HepG2 (cell line): ENCODE data around the gene INTS7. TPM values are rescaled to one million over a fixed set of nuclear protein-coding genes. Genes with fewer than 3 reads are reported as not detected.
A peak's percentile ranks its signal among the peaks of the same experiment; 100 is the strongest.

Source experiments
- ASH2L ChIP-seq: fragments of 300-600, 200-600 bp; sonication (generic); IDR thresholded peaks from 2 replicates; pipeline ENCODE4 v1.7.0; 2017; ENCODE audit warnings: low read depth, mild to moderate bottlenecking, moderate library complexity, mixed read lengths, low read length; ENCODE audit not compliant: insufficient read length
- BCL6 ChIP-seq: IDR thresholded peaks from 2 replicates; pipeline ENCODE4 v1.6.1; 2016; ENCODE audit warnings: missing genetic modification reagents, missing compliant biosample characterization
- ETV5 ChIP-seq: IDR thresholded peaks from 2 replicates; pipeline ENCODE4 v1.6.1; 2018; ENCODE audit warnings: missing biosample characterization, missing genetic modification reagents, inconsistent platforms, borderline replicate concordance
- GFI1 ChIP-seq: sonication (generic); formaldehyde crosslinking; IDR thresholded peaks from 2 replicates; pipeline ENCODE4 v1.5.0; 2020; ENCODE audit warnings: missing genetic modification reagents, mild to moderate bottlenecking, borderline replicate concordance
- HOXA3 ChIP-seq: sonication (generic); formaldehyde crosslinking; IDR thresholded peaks from 2 replicates; pipeline ENCODE4 v1.5.0; 2020; ENCODE audit warnings: missing genetic modification reagents
- KDM6A ChIP-seq: IDR thresholded peaks from 2 replicates; pipeline ENCODE4 v1.6.1; 2016; ENCODE audit warnings: low read depth
- MIXL1 ChIP-seq: IDR thresholded peaks from 2 replicates; pipeline ENCODE4 v1.6.1; 2016
- NONO ChIP-seq, 2 experiments: fragments of 450-650 bp in 1 of 2; sonication (generic) in 1 of 2; formaldehyde crosslinking in 1 of 2; IDR thresholded peaks in 1 of 2; conservative IDR thresholded peaks in 1 of 2; 2 replicates each; pipeline versions ENCODE4 v1.6.1 to v1.8.0; 2017 to 2022; ENCODE audit warnings: mild to moderate bottlenecking in 1 of 2, missing genetic modification reagents in 1 of 2, moderate library complexity in 1 of 2
- NR2F2 ChIP-seq: IDR thresholded peaks from 2 replicates; pipeline ENCODE4 v1.6.1; 2012; ENCODE audit warnings: low read depth, inconsistent platforms, borderline replicate concordance
- PHF21A ChIP-seq: sonication (generic); formaldehyde crosslinking; IDR thresholded peaks from 2 replicates; pipeline ENCODE4 v1.5.0; 2020; ENCODE audit warnings: mild to moderate bottlenecking, missing genetic modification reagents
- SAFB2 ChIP-seq: sonication (generic); formaldehyde crosslinking; IDR thresholded peaks from 2 replicates; pipeline ENCODE4 v1.5.1; 2020; ENCODE audit warnings: missing genetic modification reagents, low read depth, mild to moderate bottlenecking, borderline replicate concordance
- SIX1 ChIP-seq: sonication (generic); formaldehyde crosslinking; IDR thresholded peaks from 2 replicates; pipeline ENCODE4 v1.4.0; 2020; ENCODE audit warnings: missing genetic modification reagents, borderline replicate concordance
- SIX4 ChIP-seq: sonication (generic); formaldehyde crosslinking; IDR thresholded peaks from 2 replicates; pipeline ENCODE4 v1.4.0; 2020; ENCODE audit warnings: missing genetic modification reagents
- SP5 ChIP-seq: IDR thresholded peaks from 2 replicates; pipeline ENCODE4 v1.6.1; 2016; ENCODE audit warnings: low read depth, borderline replicate concordance
- TCF7 ChIP-seq: sonication (generic); IDR thresholded peaks from 2 replicates; pipeline ENCODE4 v1.6.1; 2016; ENCODE audit warnings: antibody characterized with exemption, low read depth
- TEAD3 ChIP-seq: optimal IDR thresholded peaks from 2 replicates; pipeline ENCODE3; 2016; ENCODE audit warnings: borderline replicate concordance
- TFAP4 ChIP-seq: sonication (generic); IDR thresholded peaks from 2 replicates; pipeline ENCODE4 v1.6.1; 2016; ENCODE audit warnings: low read depth, borderline replicate concordance
- THAP11 ChIP-seq: IDR thresholded peaks from 2 replicates; pipeline ENCODE4 v1.6.1; 2016; ENCODE audit warnings: missing biosample characterization, missing genetic modification reagents
- ZNF263 ChIP-seq: sonication (generic); formaldehyde crosslinking; IDR thresholded peaks from 2 replicates; pipeline ENCODE4 v1.4.0; 2020; ENCODE audit warnings: missing genetic modification reagents
- ZNF282 ChIP-seq: fragments of 450-650 bp; IDR thresholded peaks from 2 replicates; pipeline ENCODE4 v1.6.1; 2018; ENCODE audit not compliant: partially characterized antibody
- ZNF292 ChIP-seq: sonication (generic); formaldehyde crosslinking; IDR thresholded peaks from 2 replicates; pipeline ENCODE4 v1.8.1; 2022; ENCODE audit warnings: mild to moderate bottlenecking, low read depth, missing genetic modification reagents, borderline replicate concordance
- ZNF296 ChIP-seq: sonication (generic); formaldehyde crosslinking; conservative IDR thresholded peaks from 2 replicates; pipeline ENCODE4 v1.5.0; 2020; ENCODE audit warnings: mild to moderate bottlenecking, missing genetic modification reagents
- ZNF331 ChIP-seq: sonication (generic); formaldehyde crosslinking; IDR thresholded peaks from 2 replicates; pipeline ENCODE4 v1.4.0; 2020; ENCODE audit warnings: missing genetic modification reagents
- ZNF468 ChIP-seq: sonication (generic); formaldehyde crosslinking; IDR thresholded peaks from 2 replicates; pipeline ENCODE4 v1.8.0; 2022; ENCODE audit warnings: mild to moderate bottlenecking, moderate library complexity, missing genetic modification reagents
- ZNF614 ChIP-seq: IDR thresholded peaks from 2 replicates; pipeline ENCODE4 v1.6.1; 2018; ENCODE audit warnings: missing biosample characterization, missing genetic modification reagents, inconsistent platforms, borderline replicate concordance
- ZNF644 ChIP-seq: IDR thresholded peaks from 2 replicates; pipeline ENCODE4 v1.6.1; 2016; ENCODE audit warnings: low read depth
- ZSCAN22 ChIP-seq: sonication (generic); formaldehyde crosslinking; IDR thresholded peaks from 2 replicates; pipeline ENCODE4 v1.4.0; 2020; ENCODE audit warnings: mild to moderate bottlenecking, missing genetic modification reagents
- polyA plus RNA-seq, 8 experiments: library from polyadenylated mRNA; depleted of rRNA in 3 of 8; stranded (reverse) in 7 of 8; unstranded in 1 of 8; fragments of >200 nt; fragmentation: Illumina TruSeq in 4 of 8; extraction: Trizol in 4 of 8; gene quantifications; 2 replicates each; pipeline versions ENCODE4 v1.2.1 to v1.2.3, GENCODE V29; 2011 to 2016; ENCODE audit warnings: low read depth in 4 of 8, missing spikeins in 1 of 8, mixed read lengths in 1 of 8; ENCODE audit not compliant: insufficient read depth in 1 of 8
- total RNA-seq, 5 experiments: library from RNA; depleted of rRNA; stranded (reverse); fragments of >200 nt; fragmentation: Illumina TruSeq; extraction: Trizol; gene quantifications; 2 replicates each; pipeline ENCODE4 v1.2.3, GENCODE V29; 2016; ENCODE audit warnings: low read depth in 1 of 5
- TF ChIP-seq, protein P1 (sequence below): IDR thresholded peaks from 2 replicates; pipeline ENCODE4 v1.6.1; 2016; ENCODE audit warnings: low read depth, borderline replicate concordance
- TF ChIP-seq, protein P2 (sequence below): sonication (generic); formaldehyde crosslinking; IDR thresholded peaks from 2 replicates; pipeline ENCODE4 v1.9.0; 2021; ENCODE audit warnings: missing genetic modification reagents, borderline replicate concordance
- TF ChIP-seq, protein P3 (sequence below): sonication (generic); formaldehyde crosslinking; IDR thresholded peaks from 2 replicates; pipeline ENCODE4 v1.8.1; 2023; ENCODE audit warnings: mild to moderate bottlenecking, moderate library complexity, missing genetic modification reagents

INTS7 gene
- total and polyA plus RNA-seq, 2 of the 13 experiments (the other 11 are each of a cell fraction or from before 2014, with no cell fraction given), result 18.3 to 22.4 TPM

DNA sequence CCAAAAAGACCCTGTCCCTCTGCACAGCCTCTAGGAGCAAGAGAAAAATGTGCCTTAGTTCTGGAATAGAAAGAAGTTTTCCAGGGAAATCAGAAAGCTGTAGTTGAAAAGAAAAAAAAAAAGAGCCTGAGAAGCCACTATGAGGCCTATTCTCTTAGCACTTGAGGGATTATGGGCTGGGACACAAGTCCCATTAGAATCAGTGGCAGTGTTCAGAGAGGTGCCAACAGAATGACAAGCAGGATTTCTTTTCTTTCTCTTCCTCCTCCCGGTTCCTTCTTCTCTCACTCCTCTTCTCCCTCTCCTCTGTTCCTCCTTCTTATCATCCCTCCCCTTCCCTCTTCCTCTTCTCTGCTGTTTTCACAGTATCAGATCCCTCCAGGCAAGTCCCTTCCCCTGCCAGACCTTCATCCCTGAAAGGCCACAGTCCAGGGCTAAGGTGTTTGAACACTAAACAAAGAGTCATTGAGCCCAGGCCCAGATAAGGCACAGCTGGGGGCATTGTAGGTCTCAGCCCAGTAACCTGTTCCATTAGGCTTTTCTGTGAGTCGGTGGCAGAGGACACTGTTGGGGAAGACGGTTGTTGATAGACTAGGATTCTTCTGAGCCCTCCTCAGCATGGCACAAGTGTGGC lies 140.1 kb downstream of the INTS7 start (continued):
- no peak for TF ChIP-seq ASH2L
- peak; percentile 65 for TF ChIP-seq BCL6 (CRISPR knock-in tag)
- TF ChIP-seq, protein P1, sequence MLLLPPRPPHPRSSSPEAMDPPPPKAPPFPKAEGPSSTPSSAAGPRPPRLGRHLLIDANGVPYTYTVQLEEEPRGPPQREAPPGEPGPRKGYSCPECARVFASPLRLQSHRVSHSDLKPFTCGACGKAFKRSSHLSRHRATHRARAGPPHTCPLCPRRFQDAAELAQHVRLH (CRISPR knock-in tag), result 0 out of 2 replicates have a peak, but pooled peaks have one; percentile 41
- no peak for TF ChIP-seq KDM6A (CRISPR knock-in tag)
- TF ChIP-seq ZNF331 (CRISPR knock-in tag), result peak; percentile 73; the same call in 1 of the 2 replicates
- TF ChIP-seq GFI1 (CRISPR knock-in tag), result peak; percentile 26; the same call in 1 of the 2 replicates
- TF ChIP-seq THAP11 (CRISPR knock-in tag), result 0 out of 2 replicates have a peak, but pooled peaks have one; percentile 19
- peak; percentile 46 for TF ChIP-seq TEAD3 (CRISPR knock-in tag)
- TF ChIP-seq ETV5 (CRISPR knock-in tag), result peak; percentile 60; the same call in 1 of the 2 replicates
- TF ChIP-seq NR2F2, result peak; percentile 54; the same call in 1 of the 2 replicates
- TF ChIP-seq TCF7, result peak; percentile 26; the same call in 1 of the 2 replicates
- peak; percentile 40; the same call in 1 of the 2 replicates for TF ChIP-seq SIX1 (CRISPR knock-in tag)
- TF ChIP-seq ZSCAN22 (CRISPR knock-in tag), result no peak
- no peak for TF ChIP-seq ZNF282
- peak; percentile 63; the same call in 1 of the 2 replicates for TF ChIP-seq HOXA3 (CRISPR knock-in tag)
- no peak for TF ChIP-seq ZNF296
- TF ChIP-seq, protein P2, sequence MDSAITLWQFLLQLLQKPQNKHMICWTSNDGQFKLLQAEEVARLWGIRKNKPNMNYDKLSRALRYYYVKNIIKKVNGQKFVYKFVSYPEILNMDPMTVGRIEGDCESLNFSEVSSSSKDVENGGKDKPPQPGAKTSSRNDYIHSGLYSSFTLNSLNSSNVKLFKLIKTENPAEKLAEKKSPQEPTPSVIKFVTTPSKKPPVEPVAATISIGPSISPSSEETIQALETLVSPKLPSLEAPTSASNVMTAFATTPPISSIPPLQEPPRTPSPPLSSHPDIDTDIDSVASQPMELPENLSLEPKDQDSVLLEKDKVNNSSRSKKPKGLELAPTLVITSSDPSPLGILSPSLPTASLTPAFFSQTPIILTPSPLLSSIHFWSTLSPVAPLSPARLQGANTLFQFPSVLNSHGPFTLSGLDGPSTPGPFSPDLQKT (CRISPR knock-in tag), result no peak
- TF ChIP-seq ZNF644, result peak; percentile 66
- TF ChIP-seq SIX4 (CRISPR knock-in tag), result no peak
- peak; percentile 76; the same call in 1 of the 2 replicates for TF ChIP-seq ZNF614 (CRISPR knock-in tag)
- TF ChIP-seq PHF21A (CRISPR knock-in tag), result peak; percentile 61; the same call in 1 of the 2 replicates
- TF ChIP-seq TFAP4, result peak; percentile 85
- TF ChIP-seq NONO (IDR thresholded peaks at IDR 0.05), result no peak
- TF ChIP-seq NONO (CRISPR knock-in tag; conservative IDR thresholded peaks at IDR 0.05), result peak; percentile 65
- peak; percentile 93 for TF ChIP-seq ZNF263 (CRISPR knock-in tag)
- no peak for TF ChIP-seq SAFB2 (CRISPR knock-in tag)
- no peak for TF ChIP-seq SP5 (CRISPR knock-in tag)
- 0 out of 2 replicates have a peak, but pooled peaks have one; percentile 44 for TF ChIP-seq MIXL1
- TF ChIP-seq ZNF292, result peak; percentile 93
- TF ChIP-seq ZNF468 (CRISPR knock-in tag), result no peak
- TF ChIP-seq, protein P3, sequence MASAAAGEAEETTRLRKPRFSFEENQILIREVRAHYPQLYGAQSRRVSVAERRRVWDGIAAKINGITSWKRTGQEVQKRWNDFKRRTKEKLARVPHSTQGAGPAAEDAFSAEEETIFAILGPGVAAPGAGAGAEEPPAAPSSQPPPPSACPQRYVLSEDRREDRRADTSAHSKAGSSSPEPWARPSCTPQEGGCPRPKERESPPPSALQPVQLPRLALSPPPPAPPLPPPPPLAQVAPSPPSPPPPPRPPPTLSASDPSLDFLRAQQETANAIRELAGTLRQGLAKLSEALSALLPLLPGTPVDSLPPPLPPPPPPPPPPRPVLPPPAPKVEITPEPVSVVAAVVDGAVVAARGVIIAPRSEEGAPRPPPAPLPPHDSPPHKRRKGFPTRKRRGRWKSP (CRISPR knock-in tag), result no peak
